Kidney epithelial cell (primary cell): ENCODE measurements around the gene ZNF195. TPM values are rescaled to one million over a fixed set of nuclear protein-coding genes. Genes with fewer than 3 reads are reported as not detected.
"Not testable (repeated sequence)": the region's sequence is repeated elsewhere in the genome, so short reads cannot be mapped to it uniquely, and the experiment has no call there.

Source experiments
- DNase-seq: peaks from one replicate; pipeline ENCODE4 v3.0.0-alpha.2; 2010; ENCODE audit warnings: low read depth
- H3K27me3 ChIP-seq: 2 replicates; pipeline ENCODE4 v1.6.0; 2011; ENCODE audit warnings: low read length; ENCODE audit not compliant: control insufficient read depth, insufficient read depth
- H3K36me3 ChIP-seq: 2 replicates; pipeline ENCODE4 v1.5.1; 2011; ENCODE audit warnings: low read length; ENCODE audit not compliant: control insufficient read depth, insufficient read depth
- H3K4me3 ChIP-seq: 2 replicates; pipeline ENCODE4 v1.5.1; 2011; ENCODE audit warnings: low read depth, mild to moderate bottlenecking, control low read depth, low read length
- total RNA-seq: library from RNA; depleted of rRNA; stranded (reverse); fragments of >200 nt; gene quantifications from 2 replicates; pipeline ENCODE4 v1.2.3, GENCODE V29; 2015
- TF ChIP-seq, protein P1 (sequence below): IDR thresholded peaks from 2 replicates; pipeline ENCODE4 v1.5.1; 2011; ENCODE audit warnings: mild to moderate bottlenecking, moderate library complexity, low read length, control low read depth, inconsistent platforms; ENCODE audit not compliant: insufficient read depth, poor library complexity, severe bottlenecking

The ZNF195 gene
- total RNA-seq, 1 donor from 2014 or later = 72.5 TPM

DNA sequence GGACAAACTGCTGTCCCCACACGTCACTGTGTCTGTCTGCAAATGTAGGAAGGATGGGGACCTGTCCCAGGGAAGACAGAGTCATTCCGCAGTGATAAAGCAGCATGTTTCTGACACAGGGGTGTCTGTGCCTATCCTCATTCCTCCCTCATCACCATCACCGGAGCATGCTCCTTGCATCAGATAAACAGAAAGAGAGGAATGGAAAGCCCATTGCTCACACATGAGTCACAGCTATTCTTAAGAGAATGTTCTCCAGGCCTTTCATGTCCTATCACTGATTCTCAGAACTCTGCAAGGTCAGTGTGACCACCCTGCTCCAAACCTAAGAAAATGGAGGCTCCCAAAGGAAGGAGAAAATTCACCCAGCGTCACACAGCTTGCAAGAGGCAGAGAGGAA, 38.9 kb downstream of the ZNF195 start:
- Histone ChIP-seq H3K36me3 (no peaks in the 10 kb centered on the region), H3K27me3 (no peaks in the 10 kb centered on the region), H3K4me3 (no peak overlapping the region)
- TF ChIP-seq, protein P1, sequence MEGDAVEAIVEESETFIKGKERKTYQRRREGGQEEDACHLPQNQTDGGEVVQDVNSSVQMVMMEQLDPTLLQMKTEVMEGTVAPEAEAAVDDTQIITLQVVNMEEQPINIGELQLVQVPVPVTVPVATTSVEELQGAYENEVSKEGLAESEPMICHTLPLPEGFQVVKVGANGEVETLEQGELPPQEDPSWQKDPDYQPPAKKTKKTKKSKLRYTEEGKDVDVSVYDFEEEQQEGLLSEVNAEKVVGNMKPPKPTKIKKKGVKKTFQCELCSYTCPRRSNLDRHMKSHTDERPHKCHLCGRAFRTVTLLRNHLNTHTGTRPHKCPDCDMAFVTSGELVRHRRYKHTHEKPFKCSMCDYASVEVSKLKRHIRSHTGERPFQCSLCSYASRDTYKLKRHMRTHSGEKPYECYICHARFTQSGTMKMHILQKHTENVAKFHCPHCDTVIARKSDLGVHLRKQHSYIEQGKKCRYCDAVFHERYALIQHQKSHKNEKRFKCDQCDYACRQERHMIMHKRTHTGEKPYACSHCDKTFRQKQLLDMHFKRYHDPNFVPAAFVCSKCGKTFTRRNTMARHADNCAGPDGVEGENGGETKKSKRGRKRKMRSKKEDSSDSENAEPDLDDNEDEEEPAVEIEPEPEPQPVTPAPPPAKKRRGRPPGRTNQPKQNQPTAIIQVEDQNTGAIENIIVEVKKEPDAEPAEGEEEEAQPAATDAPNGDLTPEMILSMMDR = no peak
- DNase-seq = peak; percentile 37

DNA sequence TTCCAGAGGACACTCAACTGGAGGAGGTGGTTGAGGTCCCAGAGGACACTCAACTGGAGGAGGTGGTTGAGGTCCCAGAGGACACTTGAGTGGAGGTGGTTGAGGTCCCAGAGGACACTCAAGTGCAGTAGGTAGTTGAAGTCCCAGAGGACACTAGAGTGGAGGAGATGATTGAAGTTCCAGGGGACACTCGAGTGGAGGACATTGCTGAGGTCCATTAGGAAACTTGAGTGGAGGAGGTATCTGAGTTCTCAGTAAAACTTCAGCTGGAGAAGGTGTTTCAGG, 39.7 kb downstream of the ZNF195 start:
- H3K27me3 ChIP-seq = no peaks in the 10 kb centered on the region
- H3K36me3 ChIP-seq = no peaks in the 10 kb centered on the region
- H3K4me3 ChIP-seq = no peak overlapping the region
- TF ChIP-seq, protein P1 = no peak
- DNase-seq = no peak

DNA sequence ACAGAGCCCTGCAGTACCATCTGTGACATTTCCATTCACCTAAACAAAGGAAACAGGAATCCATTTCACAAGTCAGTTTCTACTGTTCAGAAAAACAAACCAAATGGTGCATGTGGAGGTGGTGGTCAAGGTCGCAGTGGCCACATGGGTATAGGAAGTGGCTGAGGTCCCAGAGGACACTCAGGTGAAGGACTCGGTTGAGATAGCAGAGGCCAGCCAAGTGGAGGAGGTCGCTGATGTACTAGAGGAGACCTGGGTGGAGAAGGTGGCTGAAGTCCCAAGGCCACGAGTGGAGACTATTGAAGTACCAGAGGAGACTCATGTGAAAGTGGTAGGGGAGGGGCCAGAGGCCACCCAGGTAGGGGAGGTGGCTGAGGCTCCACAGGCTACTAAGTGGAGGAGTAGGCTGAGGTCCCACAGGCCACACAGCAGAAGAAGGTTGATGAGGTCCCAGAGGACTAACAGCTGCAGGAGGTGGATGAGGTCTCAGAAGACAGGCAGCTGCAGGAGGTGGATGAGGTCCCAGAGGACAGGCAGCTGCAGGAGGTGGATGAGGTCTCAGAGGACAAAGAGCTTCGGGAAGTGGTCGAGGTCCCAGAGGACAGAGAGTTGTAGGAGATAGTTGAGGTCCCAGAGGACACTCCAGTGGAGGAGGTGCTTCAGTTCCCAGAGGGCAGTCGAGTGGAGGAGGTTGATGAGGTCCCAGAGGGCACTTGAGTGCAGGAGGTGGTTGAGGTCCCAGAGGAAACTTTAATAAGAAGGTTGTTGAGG, 40.2 kb downstream of the ZNF195 start:
- DNase-seq = no peak
- TF ChIP-seq, protein P1 = no peak
- Histone ChIP-seq H3K36me3 (no peaks in the 10 kb centered on the region), H3K4me3 (no peak overlapping the region), H3K27me3 (no peaks in the 10 kb centered on the region)

DNA sequence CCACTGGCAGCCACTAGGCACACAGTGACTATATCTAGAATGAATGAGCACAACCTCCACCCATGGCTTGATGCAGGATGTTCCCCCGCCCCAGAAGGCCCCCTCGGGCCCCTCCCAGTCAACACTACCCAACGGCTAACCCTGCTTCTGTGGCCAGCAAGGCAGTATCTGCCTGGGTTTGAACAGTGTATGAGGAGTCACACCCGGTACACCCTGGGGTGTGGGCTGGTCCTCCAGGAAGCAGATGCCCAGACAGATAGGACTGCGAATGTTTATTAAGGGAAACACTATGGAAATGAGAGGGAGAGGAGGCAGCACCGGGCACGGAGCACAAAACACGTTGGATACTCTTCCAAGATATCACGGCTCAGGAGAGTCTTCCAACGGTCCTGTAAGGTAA, 42.5 kb downstream of the ZNF195 start:
- not testable (repeated sequence) for DNase-seq, H3K36me3 ChIP-seq, H3K27me3 ChIP-seq, H3K4me3 ChIP-seq

DNA sequence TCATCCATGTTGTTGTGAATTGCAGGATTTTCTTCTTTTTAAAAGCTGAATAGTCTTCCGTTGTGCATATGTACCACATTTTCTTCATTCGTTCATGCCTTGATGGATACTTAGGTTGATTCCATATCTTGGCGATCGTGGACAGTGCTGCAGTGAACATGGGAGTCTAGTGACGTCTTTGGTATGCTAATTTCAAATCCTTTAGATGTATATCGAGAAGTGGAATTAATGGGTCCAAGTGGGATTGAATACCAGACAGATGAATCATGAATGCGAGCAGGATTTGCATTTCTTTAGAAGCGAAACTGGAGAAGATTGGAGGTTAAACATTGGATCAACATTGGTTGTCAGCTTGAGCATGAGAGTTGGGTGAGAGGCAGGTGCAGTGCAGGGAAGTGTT, 45.8 kb downstream of the ZNF195 start:
- H3K36me3 ChIP-seq, DNase-seq, H3K27me3 ChIP-seq, H3K4me3 ChIP-seq: not testable (repeated sequence)

DNA sequence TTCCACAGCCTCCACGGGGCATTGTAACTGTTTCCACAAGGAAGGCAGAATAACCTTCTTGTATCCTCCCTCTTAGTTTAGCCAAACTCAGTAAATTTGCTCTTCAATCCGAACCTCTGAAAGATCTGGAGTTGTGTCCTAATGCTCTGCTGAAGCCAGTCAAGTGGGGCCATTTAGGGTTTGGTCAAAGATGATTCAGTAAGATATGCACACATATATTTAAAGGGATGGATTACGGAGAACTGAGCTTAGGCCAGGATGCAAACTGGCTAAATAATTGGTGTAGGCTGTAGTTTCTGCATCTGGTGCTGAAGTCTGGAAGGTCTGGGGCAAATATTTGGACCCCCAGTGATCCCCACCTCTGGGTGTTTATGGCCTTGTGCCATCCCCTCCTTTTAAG, 47.9 kb downstream of the ZNF195 start:
- not testable (repeated sequence) for DNase-seq

DNA sequence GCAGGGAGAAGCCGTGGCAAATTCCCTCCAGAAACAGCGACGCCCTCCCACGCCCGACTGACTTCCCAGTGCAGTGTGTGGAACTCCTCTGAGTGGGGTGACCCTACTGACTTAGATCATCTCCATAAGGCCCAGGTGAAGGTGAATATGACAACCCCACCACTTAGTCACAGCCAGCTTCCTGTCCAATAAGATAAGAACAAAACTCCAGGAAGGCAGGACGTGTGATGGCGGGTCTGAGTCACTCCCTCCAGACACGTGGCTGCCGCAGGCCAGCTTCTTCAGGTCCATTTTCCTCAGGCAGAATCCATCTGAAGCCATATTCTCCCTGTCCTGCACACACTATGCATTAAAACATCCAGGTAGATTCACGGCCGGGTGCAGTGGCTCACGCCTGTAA, 48.9 kb downstream of the ZNF195 start:
- H3K4me3 ChIP-seq, DNase-seq, H3K27me3 ChIP-seq, H3K36me3 ChIP-seq: not testable (repeated sequence)

More for the DNA sequence above, 47.9 kb downstream of the ZNF195 start:
- not testable (repeated sequence) for H3K27me3 ChIP-seq, H3K36me3 ChIP-seq, H3K4me3 ChIP-seq

DNA sequence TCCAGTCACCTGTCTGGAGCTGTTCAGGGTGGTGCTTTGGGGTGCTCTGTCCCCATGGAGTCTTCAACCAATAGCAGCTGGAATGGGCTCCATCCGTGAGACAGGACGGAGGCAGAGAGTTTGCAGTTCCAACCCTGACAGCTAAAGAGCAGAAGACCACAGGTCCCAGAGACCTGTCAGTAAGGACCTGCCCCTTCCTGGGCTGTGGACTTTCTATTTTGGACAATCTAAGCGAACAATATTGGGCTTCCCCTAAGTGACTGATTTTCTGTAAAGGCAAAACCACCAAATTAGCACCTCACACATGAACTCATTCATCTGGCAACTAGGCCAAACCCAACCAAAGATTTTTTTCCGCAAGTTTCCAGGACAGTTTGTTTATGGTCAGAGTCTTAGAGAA, 50.4 kb downstream of the ZNF195 start:
- not testable (repeated sequence) for H3K4me3 ChIP-seq, H3K36me3 ChIP-seq, H3K27me3 ChIP-seq, DNase-seq

DNA sequence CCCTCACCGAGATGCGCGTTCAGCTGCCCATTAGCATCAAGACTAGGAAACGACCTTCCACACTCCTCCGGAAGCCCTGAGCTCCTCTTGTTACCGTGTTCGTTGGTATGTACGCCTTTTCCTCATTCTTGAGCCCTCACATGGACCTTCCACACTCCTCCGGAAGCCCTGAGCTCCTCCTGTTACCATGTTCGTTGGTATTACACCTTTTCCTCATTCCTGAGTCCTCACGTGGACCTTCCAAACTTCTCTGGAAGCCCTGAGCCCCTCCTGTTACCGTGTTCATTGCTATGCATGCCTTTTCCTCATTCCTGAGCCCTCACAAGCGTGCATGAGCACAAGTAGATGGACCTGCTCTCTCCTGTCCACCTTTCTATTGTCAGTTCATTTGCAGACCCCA, 52.5 kb downstream of the ZNF195 start:
- not testable (repeated sequence) for H3K4me3 ChIP-seq, H3K27me3 ChIP-seq, DNase-seq, H3K36me3 ChIP-seq

DNA sequence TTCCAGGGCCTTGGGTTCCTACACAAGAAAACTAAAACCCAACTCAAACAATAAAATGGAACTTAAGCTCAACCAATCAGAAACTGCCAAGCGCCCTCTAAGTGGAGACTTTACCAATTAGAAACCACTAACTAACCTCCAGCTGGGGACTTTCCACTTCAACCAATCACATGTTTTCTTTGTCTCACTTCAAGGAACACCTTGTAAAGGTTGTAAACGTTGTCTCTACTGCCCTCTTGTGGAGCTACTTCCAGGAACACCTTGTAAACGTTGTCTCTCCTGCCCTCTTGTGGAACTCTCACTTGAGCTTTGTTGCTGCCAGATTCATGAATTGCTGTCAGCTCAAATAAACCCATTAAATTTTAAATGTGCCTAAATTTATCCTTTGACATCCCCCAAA, 54.2 kb downstream of the ZNF195 start:
- H3K36me3 ChIP-seq, DNase-seq, H3K27me3 ChIP-seq, H3K4me3 ChIP-seq: not testable (repeated sequence)
